ENCODE data around the gene TBCB. TPM values are rescaled to one million over a fixed set of nuclear protein-coding genes. Genes with fewer than 3 reads are reported as not detected.

The TBCB gene
- total RNA-seq, 4 donors from 2014 or later: 118 to 196 (median 154) TPM

DNA sequence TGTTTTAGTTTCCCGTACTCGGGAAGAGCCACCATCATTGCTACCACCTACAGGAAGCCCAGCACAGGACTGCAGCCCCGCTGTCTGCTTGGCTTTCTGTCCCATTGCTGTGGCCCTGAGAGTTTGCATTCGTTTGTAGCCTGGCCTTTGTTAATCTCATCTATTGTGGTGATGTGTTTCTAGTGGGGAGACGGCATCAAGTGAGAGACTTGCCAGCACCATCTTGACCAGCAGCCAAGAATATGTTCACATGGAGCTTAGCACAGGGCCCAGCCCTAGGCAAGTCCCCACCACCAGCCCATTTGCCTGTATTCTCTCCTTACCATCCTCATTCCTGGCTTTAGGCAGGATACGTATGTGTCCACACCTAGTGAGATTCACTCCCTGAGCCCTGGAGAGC is 21.6 kb upstream of the TBCB start:
- Histone ChIP-seq H3K4me3 (no peak overlapping the region), H3K27ac (no peak overlapping the region), H3K9me3 (no peaks in the 10 kb centered on the region), H3K27me3 (no peaks in the 10 kb centered on the region), H3K36me3 (no peaks in the 10 kb centered on the region), H3K4me1 (no peaks in the 10 kb centered on the region)
- DNase-seq: no peak
- intact Hi-C loops (cut with DNase I; ENCODE audit: low total_unique reads): no loop called here
- no peak for TF ChIP-seq POLR2A (IDR thresholded peaks at IDR 0.05)
- TF ChIP-seq, protein P1, sequence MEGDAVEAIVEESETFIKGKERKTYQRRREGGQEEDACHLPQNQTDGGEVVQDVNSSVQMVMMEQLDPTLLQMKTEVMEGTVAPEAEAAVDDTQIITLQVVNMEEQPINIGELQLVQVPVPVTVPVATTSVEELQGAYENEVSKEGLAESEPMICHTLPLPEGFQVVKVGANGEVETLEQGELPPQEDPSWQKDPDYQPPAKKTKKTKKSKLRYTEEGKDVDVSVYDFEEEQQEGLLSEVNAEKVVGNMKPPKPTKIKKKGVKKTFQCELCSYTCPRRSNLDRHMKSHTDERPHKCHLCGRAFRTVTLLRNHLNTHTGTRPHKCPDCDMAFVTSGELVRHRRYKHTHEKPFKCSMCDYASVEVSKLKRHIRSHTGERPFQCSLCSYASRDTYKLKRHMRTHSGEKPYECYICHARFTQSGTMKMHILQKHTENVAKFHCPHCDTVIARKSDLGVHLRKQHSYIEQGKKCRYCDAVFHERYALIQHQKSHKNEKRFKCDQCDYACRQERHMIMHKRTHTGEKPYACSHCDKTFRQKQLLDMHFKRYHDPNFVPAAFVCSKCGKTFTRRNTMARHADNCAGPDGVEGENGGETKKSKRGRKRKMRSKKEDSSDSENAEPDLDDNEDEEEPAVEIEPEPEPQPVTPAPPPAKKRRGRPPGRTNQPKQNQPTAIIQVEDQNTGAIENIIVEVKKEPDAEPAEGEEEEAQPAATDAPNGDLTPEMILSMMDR (IDR thresholded peaks at IDR 0.05): no peak

DNA sequence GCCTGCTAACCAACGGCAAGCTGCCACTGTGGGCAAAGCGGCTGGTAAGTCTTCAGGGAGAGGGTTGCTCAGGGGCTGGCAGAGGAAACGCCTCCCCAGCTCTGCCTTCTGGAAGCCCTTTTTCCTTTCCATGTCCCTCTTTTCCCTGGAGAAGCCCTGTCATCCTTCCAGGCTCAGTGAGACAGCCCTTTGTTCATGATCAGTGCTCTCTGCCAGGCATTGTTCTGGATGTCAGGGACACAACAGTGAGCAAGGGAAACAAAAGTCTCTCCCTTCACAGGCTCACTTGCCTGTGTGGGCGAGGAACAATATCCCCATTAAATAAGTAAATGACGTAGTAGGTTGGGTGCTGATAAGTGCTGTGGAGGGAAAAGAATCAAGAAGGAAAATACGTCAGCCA is 18.2 kb upstream of the TBCB start:
- H3K4me3 ChIP-seq: no peak overlapping the region
- DNase-seq: no peak
- H3K4me1 ChIP-seq: no peaks in the 10 kb centered on the region
- TF ChIP-seq, protein P1 (IDR thresholded peaks at IDR 0.05): no peak
- no peak for TF ChIP-seq POLR2A (IDR thresholded peaks at IDR 0.05)
- H3K36me3 ChIP-seq: no peaks in the 10 kb centered on the region
- H3K27ac ChIP-seq: no peak overlapping the region
- no peaks in the 10 kb centered on the region for H3K9me3 ChIP-seq
- H3K27me3 ChIP-seq: no peaks in the 10 kb centered on the region
- intact Hi-C loops (cut with DNase I; ENCODE audit: low total_unique reads): no loop called here

DNA sequence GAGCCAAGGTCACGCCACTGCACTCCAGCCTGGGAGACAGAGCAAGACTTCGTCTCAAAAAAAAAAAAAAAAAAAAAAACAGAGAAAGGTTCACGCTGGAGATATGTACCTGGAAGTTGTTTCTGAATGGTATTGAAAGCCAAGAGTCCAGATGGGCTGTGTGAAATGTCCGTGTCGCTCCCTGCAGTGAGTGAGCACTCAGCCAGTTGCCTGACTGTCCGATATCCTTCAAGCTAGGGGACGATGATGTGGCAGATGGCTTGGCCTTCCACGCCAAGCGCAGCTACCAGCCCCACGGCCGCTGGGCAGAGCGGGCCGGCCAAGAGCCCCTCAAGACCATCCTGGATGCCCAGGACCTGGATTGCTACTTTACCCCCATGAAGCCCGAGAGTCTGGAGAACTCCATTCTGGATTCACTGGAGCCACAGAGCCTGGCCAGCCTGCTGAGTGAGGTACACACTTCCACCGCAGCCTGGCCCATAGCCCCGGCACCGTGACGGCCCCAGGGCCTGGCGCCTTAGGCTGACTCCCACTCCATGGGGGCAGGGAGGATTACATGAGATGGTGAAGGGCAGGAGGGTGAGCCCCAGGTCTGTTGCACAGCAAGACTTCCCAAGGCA is 16.0 kb upstream of the TBCB start:
- Histone ChIP-seq H3K27ac (no peak overlapping the region), H3K4me1 (no peaks in the 10 kb centered on the region), H3K27me3 (no peaks in the 10 kb centered on the region), H3K36me3 (no peaks in the 10 kb centered on the region), H3K4me3 (no peak overlapping the region), H3K9me3 (no peaks in the 10 kb centered on the region)
- no peak for DNase-seq
- no peak for TF ChIP-seq POLR2A (IDR thresholded peaks at IDR 0.05)
- TF ChIP-seq, protein P1 (IDR thresholded peaks at IDR 0.05): no peak
- intact Hi-C loops (cut with DNase I; ENCODE audit: low total_unique reads): no loop called here

DNA sequence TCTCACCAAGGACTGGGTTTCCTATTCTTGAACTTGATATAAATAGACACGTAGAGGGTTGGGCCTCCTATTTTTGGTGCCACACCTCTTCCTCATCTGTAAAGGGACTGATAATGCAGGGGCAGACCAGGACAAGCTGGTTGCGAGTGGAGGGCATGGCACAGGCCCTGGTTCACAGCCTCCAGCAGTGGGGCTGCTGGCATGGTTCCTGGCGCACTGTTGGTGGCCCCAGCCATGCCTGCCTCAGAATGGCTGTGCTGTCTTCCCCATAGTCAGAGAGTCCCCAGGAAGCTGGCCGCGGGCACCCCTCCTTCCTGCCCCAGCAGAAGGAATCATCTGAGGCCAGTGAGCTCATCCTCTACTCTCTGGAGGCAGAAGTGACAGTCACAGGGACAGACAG is 14.8 kb upstream of the TBCB start:
- TF ChIP-seq POLR2A (IDR thresholded peaks at IDR 0.05): no peak
- TF ChIP-seq, protein P1 (IDR thresholded peaks at IDR 0.05): no peak
- no peak for DNase-seq
- Histone ChIP-seq H3K9me3 (no peaks in the 10 kb centered on the region), H3K4me3 (no peak overlapping the region), H3K27me3 (no peaks in the 10 kb centered on the region), H3K27ac (no peak overlapping the region), H3K36me3 (no peaks in the 10 kb centered on the region), H3K4me1 (no peaks in the 10 kb centered on the region)
- intact Hi-C loops (cut with DNase I; ENCODE audit: low total_unique reads): no loop called here

DNA sequence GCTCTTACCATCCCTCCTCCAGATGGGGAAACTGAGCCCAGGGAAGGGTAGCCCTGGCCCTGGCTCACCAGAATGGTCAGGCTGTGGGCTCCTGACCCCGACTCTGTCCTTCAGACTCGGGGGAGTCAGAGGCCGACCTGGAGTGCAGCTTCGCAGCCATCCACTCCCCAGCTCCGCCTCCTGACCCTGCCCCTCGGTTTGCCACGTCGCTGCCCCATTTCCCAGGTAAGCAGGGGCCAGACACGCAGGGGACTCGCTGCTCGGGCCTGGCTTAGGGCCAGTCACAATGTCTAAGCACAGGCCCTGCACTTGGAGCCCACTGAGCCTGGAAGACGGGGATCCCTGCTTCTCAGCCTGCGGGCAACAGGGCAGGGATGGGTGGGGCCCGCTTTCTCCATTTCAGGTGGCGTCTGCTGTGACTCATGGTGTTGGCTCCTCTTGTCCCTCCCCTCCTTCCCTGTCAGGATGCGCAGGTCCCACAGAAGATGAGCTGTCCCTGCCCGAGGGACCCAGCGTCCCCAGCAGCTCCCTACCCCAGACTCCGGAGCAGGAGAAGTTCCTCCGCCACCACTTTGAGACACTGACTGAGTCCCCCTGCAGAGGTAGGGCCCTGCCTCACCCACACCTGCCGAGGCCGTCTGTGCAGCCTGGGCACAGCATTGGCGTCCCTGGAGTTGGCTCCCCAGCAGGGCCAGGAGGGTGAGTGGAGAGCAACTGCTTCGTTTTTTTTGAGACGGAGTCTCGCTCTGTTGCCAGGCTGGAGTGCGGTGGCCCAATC is 13.5 kb upstream of the TBCB start:
- no peaks in the 10 kb centered on the region for H3K36me3 ChIP-seq
- TF ChIP-seq POLR2A (IDR thresholded peaks at IDR 0.05): no peak
- TF ChIP-seq, protein P1 (IDR thresholded peaks at IDR 0.05): no peak
- intact Hi-C loops (cut with DNase I; ENCODE audit: low total_unique reads): no loop called here
- H3K4me1 ChIP-seq: no peaks in the 10 kb centered on the region
- H3K27me3 ChIP-seq: no peaks in the 10 kb centered on the region
- no peaks in the 10 kb centered on the region for H3K9me3 ChIP-seq
- no peak overlapping the region for H3K4me3 ChIP-seq
- no peak for DNase-seq
- no peak overlapping the region for H3K27ac ChIP-seq

All from uterus (tissue), 4 donors.